Measurements from ENCODE around the gene CCDC97. TPM values are rescaled to one million over a fixed set of nuclear protein-coding genes. Genes with fewer than 3 reads are reported as not detected.

CCDC97 gene
- total RNA-seq, 1 experiment from 2014 or later = 25.5 TPM

DNA sequence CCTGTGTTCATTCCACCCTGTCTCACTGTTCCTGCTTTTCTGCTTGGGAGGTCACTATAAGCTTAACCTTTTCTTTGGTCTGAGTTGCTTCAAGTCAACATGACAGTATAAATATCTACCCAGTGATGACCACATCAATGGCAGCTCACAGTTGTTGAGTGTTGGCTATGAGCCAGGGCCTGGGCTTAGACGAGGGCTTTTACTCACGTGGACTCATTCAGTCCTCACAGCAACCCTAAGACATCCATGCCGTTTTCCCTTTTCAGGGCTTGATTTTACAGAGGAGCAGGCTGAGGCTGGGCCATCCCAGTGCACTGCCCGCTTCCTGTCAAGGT lies 10.2 kb upstream of the CCDC97 start:
- no peak for ATAC-seq

DNA sequence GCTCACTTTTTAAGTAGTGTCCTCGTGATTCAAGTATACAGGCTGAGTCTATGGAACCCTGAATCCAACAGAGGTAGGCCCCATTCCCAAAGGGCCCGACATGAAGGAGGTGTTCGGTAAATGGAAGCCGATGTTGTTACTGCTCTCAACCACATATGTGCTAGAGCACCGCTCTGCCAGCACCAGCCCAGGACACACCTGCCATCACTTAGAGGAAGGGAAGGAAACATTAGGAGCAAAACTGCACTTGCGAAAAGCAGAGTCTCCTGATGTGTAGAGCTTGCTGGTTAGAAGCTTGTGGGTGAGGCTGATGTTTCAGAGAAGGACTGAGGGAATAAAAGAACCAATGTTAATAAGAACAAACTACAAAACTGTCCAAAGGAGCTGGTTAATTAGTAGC lies 9.4 kb upstream of the CCDC97 start:
- H3K27me3 ChIP-seq (ENCODE audit: control insufficient read depth, insufficient read depth, low read length) = no peaks in the 10 kb centered on the region
- POLR2A ChIA-PET = no interaction called here
- in situ Hi-C loops (cut with HindIII; ENCODE audit: low pct_unique_long_range_greater_than_20kb, low sequenced_read_pairs) (no loop called here), intact Hi-C loops (cut with micrococcal nuclease; ENCODE audit: unreplicated experiment) (no loop called here)
- H3K9me3 ChIP-seq (ENCODE audit: control insufficient read depth, insufficient read depth, low read depth, low read length) = no peaks in the 10 kb centered on the region
- no TSS peak for BruUV-seq (replicated peaks)
- CTCF ChIA-PET = no interaction called here
- no peak for DNase-seq (ENCODE audit: low read depth, low spot score)
- H3K27ac ChIP-seq (ENCODE audit: low read length) = no peak overlapping the region
- no peaks in the 10 kb centered on the region for H3K4me1 ChIP-seq (ENCODE audit: control insufficient read depth, insufficient read depth, low read length)
- TF ChIP-seq, protein P1, sequence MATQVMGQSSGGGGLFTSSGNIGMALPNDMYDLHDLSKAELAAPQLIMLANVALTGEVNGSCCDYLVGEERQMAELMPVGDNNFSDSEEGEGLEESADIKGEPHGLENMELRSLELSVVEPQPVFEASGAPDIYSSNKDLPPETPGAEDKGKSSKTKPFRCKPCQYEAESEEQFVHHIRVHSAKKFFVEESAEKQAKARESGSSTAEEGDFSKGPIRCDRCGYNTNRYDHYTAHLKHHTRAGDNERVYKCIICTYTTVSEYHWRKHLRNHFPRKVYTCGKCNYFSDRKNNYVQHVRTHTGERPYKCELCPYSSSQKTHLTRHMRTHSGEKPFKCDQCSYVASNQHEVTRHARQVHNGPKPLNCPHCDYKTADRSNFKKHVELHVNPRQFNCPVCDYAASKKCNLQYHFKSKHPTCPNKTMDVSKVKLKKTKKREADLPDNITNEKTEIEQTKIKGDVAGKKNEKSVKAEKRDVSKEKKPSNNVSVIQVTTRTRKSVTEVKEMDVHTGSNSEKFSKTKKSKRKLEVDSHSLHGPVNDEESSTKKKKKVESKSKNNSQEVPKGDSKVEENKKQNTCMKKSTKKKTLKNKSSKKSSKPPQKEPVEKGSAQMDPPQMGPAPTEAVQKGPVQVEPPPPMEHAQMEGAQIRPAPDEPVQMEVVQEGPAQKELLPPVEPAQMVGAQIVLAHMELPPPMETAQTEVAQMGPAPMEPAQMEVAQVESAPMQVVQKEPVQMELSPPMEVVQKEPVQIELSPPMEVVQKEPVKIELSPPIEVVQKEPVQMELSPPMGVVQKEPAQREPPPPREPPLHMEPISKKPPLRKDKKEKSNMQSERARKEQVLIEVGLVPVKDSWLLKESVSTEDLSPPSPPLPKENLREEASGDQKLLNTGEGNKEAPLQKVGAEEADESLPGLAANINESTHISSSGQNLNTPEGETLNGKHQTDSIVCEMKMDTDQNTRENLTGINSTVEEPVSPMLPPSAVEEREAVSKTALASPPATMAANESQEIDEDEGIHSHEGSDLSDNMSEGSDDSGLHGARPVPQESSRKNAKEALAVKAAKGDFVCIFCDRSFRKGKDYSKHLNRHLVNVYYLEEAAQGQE (IDR thresholded peaks at IDR 0.05; ENCODE audit: insufficient read depth in 1 of 2, low read depth in 2 of 2, low read length in 1 of 2) = no peak
- TF ChIP-seq, protein P2, sequence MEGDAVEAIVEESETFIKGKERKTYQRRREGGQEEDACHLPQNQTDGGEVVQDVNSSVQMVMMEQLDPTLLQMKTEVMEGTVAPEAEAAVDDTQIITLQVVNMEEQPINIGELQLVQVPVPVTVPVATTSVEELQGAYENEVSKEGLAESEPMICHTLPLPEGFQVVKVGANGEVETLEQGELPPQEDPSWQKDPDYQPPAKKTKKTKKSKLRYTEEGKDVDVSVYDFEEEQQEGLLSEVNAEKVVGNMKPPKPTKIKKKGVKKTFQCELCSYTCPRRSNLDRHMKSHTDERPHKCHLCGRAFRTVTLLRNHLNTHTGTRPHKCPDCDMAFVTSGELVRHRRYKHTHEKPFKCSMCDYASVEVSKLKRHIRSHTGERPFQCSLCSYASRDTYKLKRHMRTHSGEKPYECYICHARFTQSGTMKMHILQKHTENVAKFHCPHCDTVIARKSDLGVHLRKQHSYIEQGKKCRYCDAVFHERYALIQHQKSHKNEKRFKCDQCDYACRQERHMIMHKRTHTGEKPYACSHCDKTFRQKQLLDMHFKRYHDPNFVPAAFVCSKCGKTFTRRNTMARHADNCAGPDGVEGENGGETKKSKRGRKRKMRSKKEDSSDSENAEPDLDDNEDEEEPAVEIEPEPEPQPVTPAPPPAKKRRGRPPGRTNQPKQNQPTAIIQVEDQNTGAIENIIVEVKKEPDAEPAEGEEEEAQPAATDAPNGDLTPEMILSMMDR (IDR thresholded peaks at IDR 0.05) = no peak
- TF ChIP-seq POLR2AphosphoS5 (IDR thresholded peaks at IDR 0.05; ENCODE audit: low read depth, low read length) = no peak
- no peak for TF ChIP-seq SIN3A (IDR thresholded peaks at IDR 0.05; ENCODE audit: borderline replicate concordance, insufficient read depth, low read depth, low read length)
- TF ChIP-seq TCF7L2 (IDR thresholded peaks at IDR 0.05; ENCODE audit: low read depth, low read length) = no peak
- peaks cover 9% of the 10 kb centered on the region for H3K36me3 ChIP-seq (ENCODE audit: control insufficient read depth, insufficient read depth, low read length)
- no peak for ATAC-seq
- no peak overlapping the region for H3K4me3 ChIP-seq (ENCODE audit: low read depth in 2 of 2, low read length in 2 of 2)

More for the DNA sequence above, 10.2 kb upstream of the CCDC97 start:
- CTCF ChIA-PET = no interaction called here
- H3K4me3 ChIP-seq (ENCODE audit: low read depth in 2 of 2, low read length in 2 of 2) = no peak overlapping the region
- DNase-seq (ENCODE audit: low read depth, low spot score) = no peak
- H3K27me3 ChIP-seq (ENCODE audit: control insufficient read depth, insufficient read depth, low read length) = no peaks in the 10 kb centered on the region
- no peak overlapping the region for H3K27ac ChIP-seq (ENCODE audit: low read length)
- in situ Hi-C loops (cut with HindIII; ENCODE audit: low pct_unique_long_range_greater_than_20kb, low sequenced_read_pairs) (no loop called here), intact Hi-C loops (cut with micrococcal nuclease; ENCODE audit: unreplicated experiment) (no loop called here)
- no peaks in the 10 kb centered on the region for H3K4me1 ChIP-seq (ENCODE audit: control insufficient read depth, insufficient read depth, low read length)
- no TSS peak for BruUV-seq (replicated peaks)
- TF ChIP-seq, protein P1 (IDR thresholded peaks at IDR 0.05; ENCODE audit: insufficient read depth in 1 of 2, low read depth in 2 of 2, low read length in 1 of 2) = no peak
- TF ChIP-seq, protein P2 (IDR thresholded peaks at IDR 0.05) = no peak
- no peak for TF ChIP-seq SIN3A (IDR thresholded peaks at IDR 0.05; ENCODE audit: borderline replicate concordance, insufficient read depth, low read depth, low read length)
- H3K9me3 ChIP-seq (ENCODE audit: control insufficient read depth, insufficient read depth, low read depth, low read length) = no peaks in the 10 kb centered on the region
- POLR2A ChIA-PET = no interaction called here
- peaks cover 11% of the 10 kb centered on the region for H3K36me3 ChIP-seq (ENCODE audit: control insufficient read depth, insufficient read depth, low read length)
